ENCODE results near the gene TRIM15. TPM values are rescaled to one million over a fixed set of nuclear protein-coding genes. Genes with fewer than 3 reads are reported as not detected.
"Not testable (repeated sequence)": the region's sequence is repeated elsewhere in the genome, so short reads cannot be mapped to it uniquely, and the experiment has no call there.

Gene TRIM15
- total RNA-seq, 2 donors from 2014 or later: 0.52 TPM; not detected in 1

DNA sequence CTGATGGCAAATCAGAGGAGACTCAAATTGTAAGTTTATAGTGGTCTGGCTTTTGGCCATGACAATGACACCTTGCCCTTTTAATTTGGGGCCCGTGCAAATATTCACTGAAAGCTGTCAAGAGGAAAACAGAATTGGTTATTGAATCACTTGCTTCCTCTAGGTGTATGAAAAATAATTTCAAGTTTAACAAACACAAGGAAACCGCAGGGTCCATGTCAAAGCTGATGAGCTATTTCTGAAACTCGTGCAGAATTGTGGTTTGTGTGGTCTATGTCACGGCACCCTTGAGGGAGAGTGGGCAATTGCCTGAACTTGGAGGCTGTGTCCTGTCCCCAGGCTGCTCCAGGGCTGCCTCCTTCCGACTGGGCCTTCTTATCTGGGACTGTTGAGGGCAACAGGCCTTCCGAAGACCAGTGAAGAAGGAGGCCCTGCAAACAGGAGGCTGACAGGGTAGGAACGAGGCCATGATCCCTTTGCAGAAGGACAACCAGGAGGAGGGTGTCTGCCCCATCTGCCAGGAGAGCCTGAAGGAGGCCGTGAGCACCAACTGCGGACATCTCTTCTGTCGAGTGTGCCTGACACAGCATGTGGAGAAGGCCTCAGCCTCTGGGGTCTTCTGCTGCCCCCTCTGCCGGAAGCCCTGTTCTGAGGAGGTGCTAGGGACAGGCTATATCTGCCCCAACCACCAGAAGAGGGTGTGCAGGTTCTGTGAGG, 26.6 kb upstream of the TRIM15 start:
- Histone ChIP-seq H3K4me3 (no peak overlapping the region), H3K27me3 (no peaks in the 10 kb centered on the region), H3K27ac (no peak overlapping the region), H3K4me1 (no peaks in the 10 kb centered on the region), H3K36me3 (replicated peaks in 1 of 2; ENCODE audit: insufficient read depth in 1 of 2, low read depth in 2 of 2) (no peaks in the 10 kb centered on the region), H3K9me3 (no peaks in the 10 kb centered on the region)
- ATAC-seq (no peak), DNase-seq (no peak)
- 61 to 62% methylated on average over 6 to 11 of the region's 11 CpGs for WGBS, 2 donors
- TF ChIP-seq, protein P1, sequence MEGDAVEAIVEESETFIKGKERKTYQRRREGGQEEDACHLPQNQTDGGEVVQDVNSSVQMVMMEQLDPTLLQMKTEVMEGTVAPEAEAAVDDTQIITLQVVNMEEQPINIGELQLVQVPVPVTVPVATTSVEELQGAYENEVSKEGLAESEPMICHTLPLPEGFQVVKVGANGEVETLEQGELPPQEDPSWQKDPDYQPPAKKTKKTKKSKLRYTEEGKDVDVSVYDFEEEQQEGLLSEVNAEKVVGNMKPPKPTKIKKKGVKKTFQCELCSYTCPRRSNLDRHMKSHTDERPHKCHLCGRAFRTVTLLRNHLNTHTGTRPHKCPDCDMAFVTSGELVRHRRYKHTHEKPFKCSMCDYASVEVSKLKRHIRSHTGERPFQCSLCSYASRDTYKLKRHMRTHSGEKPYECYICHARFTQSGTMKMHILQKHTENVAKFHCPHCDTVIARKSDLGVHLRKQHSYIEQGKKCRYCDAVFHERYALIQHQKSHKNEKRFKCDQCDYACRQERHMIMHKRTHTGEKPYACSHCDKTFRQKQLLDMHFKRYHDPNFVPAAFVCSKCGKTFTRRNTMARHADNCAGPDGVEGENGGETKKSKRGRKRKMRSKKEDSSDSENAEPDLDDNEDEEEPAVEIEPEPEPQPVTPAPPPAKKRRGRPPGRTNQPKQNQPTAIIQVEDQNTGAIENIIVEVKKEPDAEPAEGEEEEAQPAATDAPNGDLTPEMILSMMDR (IDR thresholded peaks at IDR 0.05): no peak
- TF ChIP-seq POLR2A (IDR thresholded peaks at IDR 0.05): no peak
- intact Hi-C loops (cut with DNase I): no loop called here

DNA sequence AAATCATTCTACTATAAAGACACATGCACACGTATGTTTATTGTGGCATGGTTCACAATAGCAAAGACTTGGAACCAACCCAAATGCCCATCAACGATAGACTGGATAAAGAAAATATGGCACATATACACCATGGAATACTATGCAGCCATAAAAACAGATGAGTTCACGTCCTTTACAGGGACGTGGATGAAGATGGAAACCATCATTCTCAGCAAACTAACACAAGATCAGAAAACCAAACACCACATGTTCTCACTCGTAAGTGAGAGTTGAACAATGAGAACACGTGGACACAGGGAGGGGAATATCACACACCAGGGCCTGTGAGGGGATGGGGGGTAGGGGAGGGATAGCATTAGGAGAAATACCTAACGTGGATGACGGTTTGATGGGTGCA, 23.1 kb upstream of the TRIM15 start:
- H3K9me3 ChIP-seq; H3K36me3 ChIP-seq (replicated peaks in 1 of 2; ENCODE audit: insufficient read depth in 1 of 2, low read depth in 2 of 2); H3K4me3 ChIP-seq; H3K4me1 ChIP-seq; H3K27me3 ChIP-seq; DNase-seq; H3K27ac ChIP-seq; ATAC-seq; intact Hi-C loops (cut with DNase I): not testable (repeated sequence)
- 66 to 76% methylated on average over 8 of the region's 8 CpGs for WGBS, 2 donors

DNA sequence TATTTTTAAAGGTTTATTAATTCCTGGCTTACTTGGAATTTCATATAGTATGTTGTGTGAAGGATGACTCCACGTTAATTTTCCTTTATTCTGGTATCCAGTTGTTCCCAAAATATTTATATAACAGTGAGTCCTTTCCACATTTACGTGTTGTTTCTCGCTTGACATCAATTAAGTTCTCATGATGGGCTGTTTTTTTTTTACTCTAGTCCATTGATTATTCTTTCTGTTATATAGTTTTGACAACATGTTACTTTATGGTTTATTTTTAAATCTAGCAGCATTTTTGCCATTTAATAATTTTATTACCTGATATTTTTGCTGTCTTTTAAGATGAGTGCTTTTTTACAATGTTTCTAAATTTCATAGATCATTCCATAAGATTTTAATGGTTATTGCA, 20.7 kb upstream of the TRIM15 start:
- intact Hi-C loops (cut with DNase I): no loop called here
- TF ChIP-seq, protein P1 (IDR thresholded peaks at IDR 0.05): no peak
- no peak for TF ChIP-seq POLR2A (IDR thresholded peaks at IDR 0.05)
- Histone ChIP-seq H3K4me3 (no peak overlapping the region), H3K4me1 (no peaks in the 10 kb centered on the region), H3K27ac (no peak overlapping the region), H3K36me3 (replicated peaks in 1 of 2; ENCODE audit: insufficient read depth in 1 of 2, low read depth in 2 of 2) (no peaks in the 10 kb centered on the region), H3K27me3 (no peaks in the 10 kb centered on the region), H3K9me3 (no peaks in the 10 kb centered on the region)
- ATAC-seq: no peak
- DNase-seq: no peak
- 59 to 66% methylated on average over 3 of the region's 3 CpGs for WGBS, 2 donors

DNA sequence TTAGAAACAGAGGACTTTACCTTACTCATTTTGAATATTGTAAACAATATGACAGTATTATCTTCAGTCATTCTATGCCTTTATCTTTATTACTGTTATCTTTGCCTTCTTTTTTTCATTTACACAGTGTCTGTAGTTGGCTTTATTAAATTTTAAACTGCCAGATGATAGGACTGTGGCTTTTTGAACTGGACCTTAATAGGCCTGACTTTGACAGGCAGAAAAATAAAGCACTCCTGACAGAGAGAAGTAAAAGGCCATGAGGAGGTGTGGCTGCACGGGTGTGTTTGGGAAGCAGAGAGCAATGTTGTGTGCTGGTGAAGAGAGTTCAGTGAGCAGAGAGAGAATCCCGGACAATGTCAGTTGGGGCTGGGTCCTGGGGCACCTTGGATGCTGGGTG, 19.6 kb upstream of the TRIM15 start:
- WGBS, 2 donors: 55 to 66% methylated on average over 2 of the region's 2 CpGs
- TF ChIP-seq POLR2A (IDR thresholded peaks at IDR 0.05): no peak
- TF ChIP-seq, protein P1 (IDR thresholded peaks at IDR 0.05): no peak
- H3K9me3 ChIP-seq: no peaks in the 10 kb centered on the region
- ATAC-seq: no peak
- no peak overlapping the region for H3K4me3 ChIP-seq
- H3K36me3 ChIP-seq (replicated peaks in 1 of 2; ENCODE audit: insufficient read depth in 1 of 2, low read depth in 2 of 2): no peaks in the 10 kb centered on the region
- H3K27ac ChIP-seq: no peak overlapping the region
- H3K27me3 ChIP-seq: no peaks in the 10 kb centered on the region
- DNase-seq: no peak
- intact Hi-C loops (cut with DNase I): no loop called here
- H3K4me1 ChIP-seq: no peaks in the 10 kb centered on the region

DNA sequence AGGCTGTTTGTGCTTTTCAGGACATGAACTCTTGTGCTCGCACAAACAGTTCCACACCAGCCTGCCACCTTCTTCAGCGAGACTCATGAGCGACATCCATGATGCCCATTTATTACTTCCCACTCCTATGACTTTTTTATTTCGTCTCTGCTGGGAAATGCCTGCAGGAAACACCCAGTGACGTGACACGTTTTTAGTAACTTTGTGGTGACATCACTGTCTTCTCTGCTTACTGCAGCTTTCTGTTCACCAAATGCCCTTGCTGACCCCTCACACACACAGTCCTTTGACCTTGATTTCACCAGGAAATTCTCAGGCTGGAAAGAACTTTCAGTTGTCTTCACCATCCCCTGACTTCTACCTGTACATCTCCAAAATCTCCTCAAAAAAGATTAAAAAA, 18.5 kb upstream of the TRIM15 start:
- no peaks in the 10 kb centered on the region for H3K4me1 ChIP-seq
- WGBS, 2 donors: 67 to 71% methylated on average over 6 of the region's 6 CpGs
- no peaks in the 10 kb centered on the region for H3K9me3 ChIP-seq
- TF ChIP-seq, protein P1 (IDR thresholded peaks at IDR 0.05): no peak
- TF ChIP-seq POLR2A (IDR thresholded peaks at IDR 0.05): no peak
- ATAC-seq (no peak), DNase-seq (no peak)
- no peak overlapping the region for H3K4me3 ChIP-seq
- no peaks in the 10 kb centered on the region for H3K27me3 ChIP-seq
- no peak overlapping the region for H3K27ac ChIP-seq
- intact Hi-C loops (cut with DNase I): no loop called here
- no peaks in the 10 kb centered on the region for H3K36me3 ChIP-seq (replicated peaks in 1 of 2; ENCODE audit: insufficient read depth in 1 of 2, low read depth in 2 of 2)
